Fibroblast of lung (primary cell): ENCODE measurements around the gene KIF1A. TPM values are rescaled to one million over a fixed set of nuclear protein-coding genes. Genes with fewer than 3 reads are reported as not detected.

Experiments
- DNase-seq, 2 donors: peaks; one replicate each; pipeline versions ENCODE4 v3.0.0 to v3.0.0-alpha.2; 2010; ENCODE audit warnings: low read depth in 2 of 2
- H2AFZ ChIP-seq: 2 replicates; pipeline ENCODE4 v1.5.1; 2012; ENCODE audit warnings: low read length, control low read depth, inconsistent platforms
- H3K27ac ChIP-seq: 2 replicates; pipeline ENCODE4 v1.5.1; 2011; ENCODE audit warnings: low read length, control low read depth; ENCODE audit not compliant: insufficient read depth
- H3K27me3 ChIP-seq: 2 replicates; pipeline ENCODE4 v1.5.1; 2011; ENCODE audit warnings: mild to moderate bottlenecking, low read length; ENCODE audit not compliant: control insufficient read depth, insufficient read depth
- H3K36me3 ChIP-seq: 2 replicates; pipeline ENCODE4 v1.5.1; 2011; ENCODE audit warnings: low read length; ENCODE audit not compliant: control insufficient read depth, insufficient read depth
- H3K4me1 ChIP-seq: 2 replicates; pipeline ENCODE4 v1.5.1; 2011; ENCODE audit warnings: low read length; ENCODE audit not compliant: control insufficient read depth, insufficient read depth; ENCODE audit errors: extremely low read depth
- H3K4me2 ChIP-seq: 2 replicates; pipeline ENCODE4 v1.5.1; 2011; ENCODE audit warnings: low read length, control low read depth; ENCODE audit not compliant: insufficient read depth; ENCODE audit errors: extremely low read depth
- H3K4me3 ChIP-seq, 4 experiments: fragments of 200-600 bp in 1 of 4; sonication (generic) in 1 of 4; replicated peaks in 1 of 4; 2 replicates each; pipeline ENCODE4 v1.5.1; 2011 to 2016; ENCODE audit warnings: low read length in 4 of 4, low read depth in 3 of 4, mild to moderate bottlenecking in 3 of 4, control low read depth in 2 of 4, inconsistent platforms in 1 of 4, mixed read lengths in 1 of 4; ENCODE audit not compliant: insufficient read depth in 1 of 4; ENCODE audit errors: control extremely low read depth in 1 of 4
- H3K79me2 ChIP-seq: 2 replicates; pipeline ENCODE4 v1.5.1; 2012; ENCODE audit warnings: mild to moderate bottlenecking, low read length, inconsistent platforms; ENCODE audit not compliant: control insufficient read depth, insufficient read depth
- H3K9ac ChIP-seq: 2 replicates; pipeline ENCODE4 v1.5.1; 2011; ENCODE audit warnings: mild to moderate bottlenecking, low read length, control low read depth; ENCODE audit not compliant: insufficient read depth
- H3K9me3 ChIP-seq: 2 replicates; pipeline ENCODE4 v1.5.1; 2012; ENCODE audit warnings: low read depth, low read length; ENCODE audit not compliant: control insufficient read depth, insufficient read depth
- H4K20me1 ChIP-seq: 2 replicates; pipeline ENCODE4 v1.5.1; 2011; ENCODE audit warnings: low read length; ENCODE audit not compliant: control insufficient read depth, insufficient read depth; ENCODE audit errors: extremely low read depth
- CTCF ChIP-seq, 2 donors: IDR thresholded peaks in 1 of 2; conservative IDR thresholded peaks in 1 of 2; 1 replicate in 1 of 2; 2 replicates in 1 of 2; pipeline ENCODE4 v1.5.1; 2011 to 2012; ENCODE audit warnings: low read length in 2 of 2, control low read depth in 1 of 2, inconsistent platforms in 1 of 2, low read depth in 1 of 2, mild to moderate bottlenecking in 1 of 2
- EZH2 ChIP-seq: IDR thresholded peaks from 2 replicates; pipeline ENCODE4 v1.5.1; 2012; ENCODE audit warnings: low read length, control low read depth, mild to moderate bottlenecking; ENCODE audit errors: missing control alignments
- polyA plus RNA-seq, 2 donors: library from polyadenylated mRNA; depleted of rRNA in 1 of 2; stranded (reverse) in 1 of 2; unstranded in 1 of 2; fragments of >200 nt; gene quantifications; 2 replicates each; pipeline ENCODE4 v1.2.1, GENCODE V29; 2011 to 2012; ENCODE audit warnings: missing spikeins in 1 of 2
- total RNA-seq: library from RNA; depleted of rRNA; stranded (reverse); fragments of >200 nt; gene quantifications from 2 replicates; pipeline ENCODE4 v1.2.1, GENCODE V29; 2014

Gene KIF1A
- total and polyA plus RNA-seq, 2 donors (not counting 1 experiment from before 2014, with no cell fraction given) = 0.05 TPM; not detected in 1

- TF ChIP-seq CTCF (conservative IDR thresholded peaks at IDR 0.05 in 1 of 2, IDR thresholded peaks at IDR 0.05 in 1 of 2; ENCODE audit: low read depth in 1 of 2, low read length in 2 of 2) (no peak), EZH2 (no peak)
- Histone ChIP-seq H3K4me2 (no peak overlapping the region), H2AFZ (no peak overlapping the region), H3K9me3 (no peaks in the 10 kb centered on the region), H3K27ac (no peak overlapping the region), H3K4me3 (no peak overlapping the region), H3K4me1 (no peaks in the 10 kb centered on the region), H3K79me2 (no peaks in the 10 kb centered on the region), H4K20me1 (no peaks in the 10 kb centered on the region), H3K9ac (no peak overlapping the region), H3K27me3 (no peaks in the 10 kb centered on the region), H3K36me3 (no peaks in the 10 kb centered on the region)
- DNase-seq = no peak
Measured at GRCh38 chr2:240737512-240737911, 82.5 kb downstream of the KIF1A start.

GRCh38 chr2:240736281-240737250 is 83.5 kb downstream of the KIF1A start:
- Histone ChIP-seq H3K27me3 (no peaks in the 10 kb centered on the region), H3K4me1 (no peaks in the 10 kb centered on the region), H3K9me3 (no peaks in the 10 kb centered on the region), H3K79me2 (no peaks in the 10 kb centered on the region), H2AFZ (no peak overlapping the region), H3K4me2 (no peak overlapping the region), H3K9ac (no peak overlapping the region), H3K36me3 (no peaks in the 10 kb centered on the region), H3K27ac (no peak overlapping the region), H3K4me3 (no peak overlapping the region), H4K20me1 (no peaks in the 10 kb centered on the region)
- TF ChIP-seq CTCF (conservative IDR thresholded peaks at IDR 0.05 in 1 of 2, IDR thresholded peaks at IDR 0.05 in 1 of 2; ENCODE audit: low read depth in 1 of 2, low read length in 2 of 2) (no peak), EZH2 (no peak)
- DNase-seq = no peak

GRCh38 chr2:240735476-240735875 is 84.5 kb downstream of the KIF1A start:
- Histone ChIP-seq H3K79me2 (no peaks in the 10 kb centered on the region), H2AFZ (no peak overlapping the region), H3K9me3 (no peaks in the 10 kb centered on the region), H3K27ac (no peak overlapping the region), H3K4me3 (no peak overlapping the region), H3K36me3 (no peaks in the 10 kb centered on the region), H3K4me1 (no peaks in the 10 kb centered on the region), H4K20me1 (no peaks in the 10 kb centered on the region), H3K27me3 (no peaks in the 10 kb centered on the region), H3K4me2 (no peak overlapping the region), H3K9ac (no peak overlapping the region)
- no peak for DNase-seq
- TF ChIP-seq CTCF (conservative IDR thresholded peaks at IDR 0.05 in 1 of 2, IDR thresholded peaks at IDR 0.05 in 1 of 2; ENCODE audit: low read depth in 1 of 2, low read length in 2 of 2) = no peak
- TF ChIP-seq EZH2 = no peak
